IPS-18a (cell line): ENCODE data around the gene MED25.

Source experiments
- H3K27ac ChIP-seq: one replicate; pipeline ENCODE4 v1.5.1; 2013; ENCODE audit warnings: low read length
- H3K27me3 ChIP-seq: one replicate; pipeline ENCODE4 v1.6.1; 2013; ENCODE audit warnings: mild to moderate bottlenecking, low read length; ENCODE audit not compliant: control insufficient read depth, insufficient read depth
- H3K36me3 ChIP-seq: one replicate; pipeline ENCODE4 v1.6.1; 2013; ENCODE audit warnings: low read depth, low read length; ENCODE audit not compliant: control insufficient read depth
- H3K4me1 ChIP-seq: one replicate; pipeline ENCODE4 v1.6.1; 2013; ENCODE audit warnings: low read depth, low read length; ENCODE audit not compliant: control insufficient read depth
- H3K4me3 ChIP-seq: one replicate; pipeline ENCODE4 v1.5.1; 2013; ENCODE audit warnings: low read length
- H3K9ac ChIP-seq: one replicate; pipeline ENCODE4 v1.6.1; 2013; ENCODE audit warnings: mild to moderate bottlenecking, low read length, moderate library complexity
- H3K9me3 ChIP-seq: one replicate; pipeline ENCODE4 v1.6.1; 2013; ENCODE audit warnings: low read depth, low read length; ENCODE audit not compliant: control insufficient read depth

The MED25 gene

GRCh38 chr19:49837009-49837310 is 18.9 kb downstream of the MED25 start:
- Histone ChIP-seq H3K9ac (no peak overlapping the region), H3K4me3 (no peak overlapping the region), H3K27ac (no peak overlapping the region)

GRCh38 chr19:49837425-49837824 is 19.3 kb downstream of the MED25 start:
- H3K9me3 ChIP-seq, result no peaks in the 10 kb centered on the region
- H3K9ac ChIP-seq, result no peak overlapping the region
- peaks cover 33% of the 10 kb centered on the region for H3K36me3 ChIP-seq
- H3K4me1 ChIP-seq, result no peaks in the 10 kb centered on the region
- H3K27me3 ChIP-seq, result no peaks in the 10 kb centered on the region
- no peak overlapping the region for H3K4me3 ChIP-seq
- H3K27ac ChIP-seq, result no peak overlapping the region

More at GRCh38 chr19:49837009-49837310, 18.9 kb downstream of the MED25 start:
- peaks cover 37% of the 10 kb centered on the region for H3K36me3 ChIP-seq
- H3K4me1 ChIP-seq, result no peaks in the 10 kb centered on the region
- H3K27me3 ChIP-seq, result no peaks in the 10 kb centered on the region
- H3K9me3 ChIP-seq, result no peaks in the 10 kb centered on the region

GRCh38 chr19:49838885-49839588 is 20.9 kb downstream of the MED25 start:
- H3K9me3 ChIP-seq, result no peaks in the 10 kb centered on the region
- H3K4me3 ChIP-seq, result no peak overlapping the region
- no peak overlapping the region for H3K27ac ChIP-seq
- peaks cover 23% of the 10 kb centered on the region for H3K36me3 ChIP-seq
- no peaks in the 10 kb centered on the region for H3K27me3 ChIP-seq
- no peak overlapping the region for H3K9ac ChIP-seq
- no peaks in the 10 kb centered on the region for H3K4me1 ChIP-seq

GRCh38 chr19:49839713-49840112 is 21.6 kb downstream of the MED25 start:
- peaks cover 23% of the 10 kb centered on the region for H3K36me3 ChIP-seq
- no peaks in the 10 kb centered on the region for H3K27me3 ChIP-seq
- no peak overlapping the region for H3K4me3 ChIP-seq
- no peaks in the 10 kb centered on the region for H3K4me1 ChIP-seq
- no peak overlapping the region for H3K9ac ChIP-seq
- no peaks in the 10 kb centered on the region for H3K9me3 ChIP-seq
- H3K27ac ChIP-seq, result no peak overlapping the region

- no peaks in the 10 kb centered on the region for H3K27me3 ChIP-seq
- no peaks in the 10 kb centered on the region for H3K4me1 ChIP-seq
- H3K9me3 ChIP-seq, result no peaks in the 10 kb centered on the region
- no peak overlapping the region for H3K27ac ChIP-seq
- H3K36me3 ChIP-seq, result peaks cover 17% of the 10 kb centered on the region
- no peak overlapping the region for H3K4me3 ChIP-seq
- no peak overlapping the region for H3K9ac ChIP-seq
Measured at GRCh38 chr19:49840321-49840720, 22.2 kb downstream of the MED25 start.

- Histone ChIP-seq H3K4me1 (no peaks in the 10 kb centered on the region), H3K27ac (no peak overlapping the region), H3K9me3 (no peaks in the 10 kb centered on the region), H3K9ac (no peak overlapping the region), H3K27me3 (no peaks in the 10 kb centered on the region), H3K4me3 (no peak overlapping the region), H3K36me3 (peaks cover 17% of the 10 kb centered on the region)
Measured at GRCh38 chr19:49840736-49841249, 22.7 kb downstream of the MED25 start.

GRCh38 chr19:49843265-49843664 is 25.2 kb downstream of the MED25 start:
- no peaks in the 10 kb centered on the region for H3K27me3 ChIP-seq
- H3K9me3 ChIP-seq, result no peaks in the 10 kb centered on the region
- H3K36me3 ChIP-seq, result peaks cover 14% of the 10 kb centered on the region
- no peak overlapping the region for H3K9ac ChIP-seq
- H3K27ac ChIP-seq, result no peak overlapping the region
- no peaks in the 10 kb centered on the region for H3K4me1 ChIP-seq
- H3K4me3 ChIP-seq, result no peak overlapping the region

GRCh38 chr19:49844138-49845095 is 26.3 kb downstream of the MED25 start:
- no peaks in the 10 kb centered on the region for H3K4me1 ChIP-seq
- no peak overlapping the region for H3K27ac ChIP-seq
- no peaks in the 10 kb centered on the region for H3K9me3 ChIP-seq
- H3K36me3 ChIP-seq, result peaks cover 5% of the 10 kb centered on the region
- no peak overlapping the region for H3K9ac ChIP-seq
- no peak overlapping the region for H3K4me3 ChIP-seq
- no peaks in the 10 kb centered on the region for H3K27me3 ChIP-seq

- no peaks in the 10 kb centered on the region for H3K36me3 ChIP-seq
- H3K4me3 ChIP-seq, result no peak overlapping the region
- no peaks in the 10 kb centered on the region for H3K4me1 ChIP-seq
- H3K9me3 ChIP-seq, result no peaks in the 10 kb centered on the region
- H3K9ac ChIP-seq, result no peak overlapping the region
- H3K27ac ChIP-seq, result no peak overlapping the region
- no peaks in the 10 kb centered on the region for H3K27me3 ChIP-seq
Measured at GRCh38 chr19:49845414-49845813, 27.3 kb downstream of the MED25 start.

GRCh38 chr19:49846408-49846807 is 28.3 kb downstream of the MED25 start:
- no peak overlapping the region for H3K27ac ChIP-seq
- no peaks in the 10 kb centered on the region for H3K27me3 ChIP-seq
- H3K9ac ChIP-seq, result no peak overlapping the region
- no peaks in the 10 kb centered on the region for H3K4me1 ChIP-seq
- H3K9me3 ChIP-seq, result no peaks in the 10 kb centered on the region
- no peak overlapping the region for H3K4me3 ChIP-seq
- no peaks in the 10 kb centered on the region for H3K36me3 ChIP-seq

- H3K4me3 ChIP-seq, result no peak overlapping the region
- peaks cover 6% of the 10 kb centered on the region for H3K4me1 ChIP-seq
- H3K36me3 ChIP-seq, result peaks cover 5% of the 10 kb centered on the region
- no peak overlapping the region for H3K9ac ChIP-seq
- no peak overlapping the region for H3K27ac ChIP-seq
- no peaks in the 10 kb centered on the region for H3K27me3 ChIP-seq
- H3K9me3 ChIP-seq, result no peaks in the 10 kb centered on the region
Measured at GRCh38 chr19:49847731-49848696, 29.9 kb downstream of the MED25 start.
